HUDEP-2 (cell line): Measurements from ENCODE around the gene PEAK3.
"Not testable (repeated sequence)": the region's sequence is repeated elsewhere in the genome, so short reads cannot be mapped to it uniquely, and the experiment has no call there.

Source experiments
- DNase-seq, 76 experiments: peaks; one replicate each; lab custom pipeline; 2025; ENCODE audit not compliant: unreplicated experiment in 76 of 76; lab: John Stamatoyannopoulos, UW

The PEAK3 gene

GRCh38 chr19:2289714-2290435 lies 7.9 kb upstream of the PEAK3 start:
- peak in 24 of 76 experiments; percentile 7 to 55 (median 34) for DNase-seq

- DNase-seq: no peak
Measured at GRCh38 chr19:2288818-2289713, 7.1 kb upstream of the PEAK3 start.

GRCh38 chr19:2288338-2288817 lies 6.4 kb upstream of the PEAK3 start:
- no peak for DNase-seq

- no peak for DNase-seq
Measured at GRCh38 chr19:2287585-2288337, 5.8 kb upstream of the PEAK3 start.

- DNase-seq: no peak
Measured at GRCh38 chr19:2286402-2287140, 4.6 kb upstream of the PEAK3 start.

GRCh38 chr19:2283835-2284507 lies 2.0 kb upstream of the PEAK3 start:
- no peak for DNase-seq

GRCh38 chr19:2282862-2283237 lies 875 bp upstream of the PEAK3 start:
- no peak for DNase-seq

- not testable (repeated sequence) for DNase-seq
Measured at GRCh38 chr19:2281265-2282061, 512 bp downstream of the PEAK3 start.

GRCh38 chr19:2280633-2281264 lies 1.2 kb downstream of the PEAK3 start:
- DNase-seq: no peak

- DNase-seq: no peak
Measured at GRCh38 chr19:2278459-2279158, 3.4 kb downstream of the PEAK3 start.

GRCh38 chr19:2277138-2277537 lies 4.8 kb downstream of the PEAK3 start:
- no peak for DNase-seq

- DNase-seq: no peak
Measured at GRCh38 chr19:2276429-2276986, 5.5 kb downstream of the PEAK3 start.

- no peak for DNase-seq
Measured at GRCh38 chr19:2275588-2276428, 6.2 kb downstream of the PEAK3 start.

- DNase-seq: peak in 59 of 76 experiments; percentile 32 to 74 (median 55)
Measured at GRCh38 chr19:2274931-2275535, 6.9 kb downstream of the PEAK3 start.

- DNase-seq: no peak
Measured at GRCh38 chr19:2274185-2274711, 7.7 kb downstream of the PEAK3 start.
